Activated CD8-positive, alpha-beta T cell treated with anti-CD3 and anti-CD28 coated beads, Interleukin-2, amount 10 ng/mL, durations not matched to agents 7 days and 5 days (primary cell): ENCODE data around the gene MGLL. TPM values are rescaled to one million over a fixed set of nuclear protein-coding genes. Genes with fewer than 3 reads are reported as not detected.

ENCODE experiments used
- ATAC-seq: fragments of 150-1000 bp; cut with Tn5 transposase; one replicate; pipeline ENCODE4 v1.10.0; 2021; ENCODE audit warnings: moderate library complexity
- CTCF ChIA-PET: fragments of 350-600 bp; sonication (Branson Sonifier 250); formaldehyde crosslinking; loops from one replicate; lab custom pipeline; 2021; ENCODE audit warnings: antibody characterized with exemption; lab: Charles Lee
- POLR2A ChIA-PET: fragments of 350-600 bp; sonication (Branson Sonifier 250); formaldehyde crosslinking; loops from one replicate; lab custom pipeline; 2021; ENCODE audit warnings: antibody characterized with exemption; lab: Charles Lee
- DNase-seq: peaks from one replicate; pipeline ENCODE4 v3.0.0-alpha.2; 2020
- H3K27ac Mint-ChIP-seq: one replicate; pipeline ENCODE4 v1.8.0; 2021; ENCODE audit warnings: mild to moderate bottlenecking, mixed read lengths
- H3K27me3 Mint-ChIP-seq: one replicate; pipeline ENCODE4 v1.8.0; 2021; ENCODE audit warnings: low read depth, mixed read lengths
- H3K36me3 Mint-ChIP-seq: one replicate; pipeline ENCODE4 v1.8.0; 2021; ENCODE audit warnings: low read depth, mixed read lengths
- H3K4me1 Mint-ChIP-seq: one replicate; pipeline ENCODE4 v1.8.0; 2021; ENCODE audit warnings: low read depth, mixed read lengths
- H3K4me3 Mint-ChIP-seq: one replicate; pipeline ENCODE4 v1.8.0; 2021; ENCODE audit warnings: mild to moderate bottlenecking, mixed read lengths
- H3K9me3 Mint-ChIP-seq: one replicate; pipeline ENCODE4 v1.8.0; 2022; ENCODE audit warnings: mixed read lengths; ENCODE audit not compliant: insufficient read depth
- total RNA-seq, 2 experiments: library from RNA; stranded (reverse); gene quantifications; one replicate each; pipeline ENCODE4 v1.2.3, GENCODE V29; 2021

Gene MGLL
- total RNA-seq, 2 experiments from 2014 or later: 1.5 to 2.2 TPM

DNA sequence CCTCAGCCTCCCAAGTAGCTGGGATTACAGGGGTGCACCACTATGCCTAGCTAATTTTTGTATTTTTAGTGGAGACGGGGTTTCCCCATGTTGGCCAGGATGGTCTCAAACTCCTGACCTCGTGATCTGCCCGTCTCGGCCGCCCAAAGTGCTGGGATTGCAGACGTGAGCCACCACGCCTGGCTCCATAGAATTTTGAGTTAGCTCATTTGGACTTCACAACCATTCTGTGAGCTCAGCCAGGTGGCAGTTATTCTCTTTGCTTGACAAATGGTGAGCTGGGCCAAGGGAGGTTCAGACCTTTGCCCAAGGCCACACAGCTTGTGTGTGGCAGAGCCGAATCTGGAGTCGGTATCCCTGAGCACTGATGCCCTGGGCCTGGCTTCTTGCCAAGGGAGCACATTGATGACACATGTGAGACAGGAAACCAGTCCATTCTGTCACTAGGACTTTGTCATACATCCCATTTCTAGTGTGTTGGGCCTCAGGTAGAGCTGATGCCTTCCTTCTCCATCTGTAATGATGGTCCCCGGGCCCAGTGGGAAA lies 175.7 kb downstream of the MGLL start:
- ChIA-PET CTCF (interaction anchor here (1.2 to 2.5 kb wide), 3 partner anchors 10 to 186 kb away, joined by 6 to 8 read pairs (median 7); no protein-coding TSS in a partner anchor), POLR2A (no interaction called here)
- H3K27me3 Mint-ChIP-seq: peaks cover 6% of the 10 kb centered on the region
- no peaks in the 10 kb centered on the region for H3K4me1 Mint-ChIP-seq
- no peaks in the 10 kb centered on the region for H3K9me3 Mint-ChIP-seq
- no peak for ATAC-seq
- H3K27ac Mint-ChIP-seq: no peak overlapping the region
- H3K4me3 Mint-ChIP-seq: no peak overlapping the region
- no peak for DNase-seq
- no peaks in the 10 kb centered on the region for H3K36me3 Mint-ChIP-seq

- Mint-ChIP-seq H3K27ac (no peak overlapping the region), H3K9me3 (no peaks in the 10 kb centered on the region), H3K36me3 (no peaks in the 10 kb centered on the region), H3K4me1 (no peaks in the 10 kb centered on the region), H3K27me3 (peaks cover 6% of the 10 kb centered on the region), H3K4me3 (no peak overlapping the region)
- ChIA-PET POLR2A (no interaction called here), CTCF (no interaction called here)
- ATAC-seq: no peak
- no peak for DNase-seq
Measured at GRCh38 chr3:127645371-127646015, 176.8 kb downstream of the MGLL start.

DNA sequence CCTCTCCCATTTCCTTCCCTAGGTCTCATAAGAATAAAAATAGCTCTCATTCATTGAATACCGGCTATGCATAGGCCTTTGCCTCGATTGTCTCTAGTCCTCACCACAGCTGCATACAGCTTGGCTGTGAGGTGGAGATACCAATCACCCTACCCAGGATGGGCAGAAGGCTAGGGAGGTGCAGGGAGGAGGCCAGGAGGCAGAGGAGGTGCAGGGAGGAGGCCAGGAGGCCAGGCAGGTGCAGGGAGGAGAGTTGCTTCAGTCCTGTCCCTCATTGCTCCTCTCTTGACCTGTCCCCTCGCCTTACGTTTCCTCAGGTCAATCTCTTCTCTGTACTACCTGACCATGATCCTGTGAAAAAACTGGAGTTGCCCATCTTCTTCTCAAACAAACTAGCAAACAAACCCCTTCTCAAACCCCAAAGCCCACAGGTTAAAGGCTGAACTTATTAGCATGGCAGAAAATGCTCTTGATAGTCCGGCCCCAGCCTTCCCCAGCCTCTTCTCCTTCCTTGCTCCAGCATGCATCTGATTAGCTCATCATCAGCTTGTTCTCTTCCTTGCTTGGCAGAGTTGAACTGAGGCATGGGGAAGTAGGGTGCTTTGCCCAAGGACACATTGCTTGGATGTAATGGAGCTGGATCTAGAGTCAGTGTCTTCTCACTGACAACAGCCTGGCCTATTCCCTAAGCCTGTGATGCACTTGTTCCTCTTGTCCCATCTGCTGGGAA lies 177.5 kb downstream of the MGLL start:
- Mint-ChIP-seq H3K27me3 (peaks cover 4% of the 10 kb centered on the region), H3K4me1 (no peaks in the 10 kb centered on the region), H3K9me3 (no peaks in the 10 kb centered on the region), H3K27ac (no peak overlapping the region), H3K4me3 (no peak overlapping the region), H3K36me3 (no peaks in the 10 kb centered on the region)
- ChIA-PET POLR2A (no interaction called here), CTCF (interaction anchor here (1.2 kb wide), 1 partner anchor 70 kb away, joined by 3 read pairs; no protein-coding TSS in a partner anchor)
- DNase-seq (no peak), ATAC-seq (no peak)

DNA sequence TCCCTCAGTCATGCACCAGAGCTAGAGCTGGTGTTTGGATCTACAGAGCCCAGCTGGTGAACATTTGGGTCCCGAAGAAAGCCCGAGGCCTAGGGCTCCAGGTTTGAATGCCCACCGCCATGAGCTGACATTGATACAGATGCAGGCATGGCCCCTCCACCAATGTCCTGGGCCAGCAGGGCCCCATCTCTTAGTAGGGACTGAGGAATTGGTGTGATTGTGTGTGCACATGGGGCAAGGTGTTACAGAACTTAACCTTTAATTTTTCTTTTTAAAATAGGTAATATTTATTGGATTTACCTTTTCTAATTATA lies 182.3 kb downstream of the MGLL start:
- DNase-seq (no peak), ATAC-seq (no peak)
- Mint-ChIP-seq H3K4me1 (peaks cover 30% of the 10 kb centered on the region), H3K9me3 (no peaks in the 10 kb centered on the region), H3K27me3 (peaks cover 7% of the 10 kb centered on the region), H3K27ac (no peak overlapping the region), H3K36me3 (no peaks in the 10 kb centered on the region), H3K4me3 (no peak overlapping the region)
- POLR2A ChIA-PET: interaction anchor here (1.0 kb wide), 1 partner anchor 32 kb away, joined by 4 read pairs; no protein-coding TSS in a partner anchor
- CTCF ChIA-PET: no interaction called here

- no peaks in the 10 kb centered on the region for H3K9me3 Mint-ChIP-seq
- no peaks in the 10 kb centered on the region for H3K36me3 Mint-ChIP-seq
- peaks cover 30% of the 10 kb centered on the region for H3K4me1 Mint-ChIP-seq
- H3K4me3 Mint-ChIP-seq: no peak overlapping the region
- ChIA-PET POLR2A (interaction anchor here (1.0 to 1.1 kb wide), 2 partner anchors 33 to 41 kb away, joined by 3 to 4 read pairs; partner anchors contain the start of gene MCM2), CTCF (interaction anchor here (1.0 to 1.6 kb wide), 2 partner anchors 42 to 65 kb away, joined by 3 to 8 read pairs; no protein-coding TSS in a partner anchor)
- peak overlapping the region; percentile 25 for H3K27ac Mint-ChIP-seq
- DNase-seq (no peak), ATAC-seq (no peak)
- peaks cover 5% of the 10 kb centered on the region for H3K27me3 Mint-ChIP-seq
Measured at GRCh38 chr3:127639173-127640041, 182.9 kb downstream of the MGLL start.

Other genes starting within 250 kb of the MGLL start
- gene TPRA1, start 231.8 kb downstream of the MGLL start, total RNA-seq: 10 to 100 TPM; 27.0 to 27.9 TPM
- gene MCM2, start 224.1 kb downstream of the MGLL start, total RNA-seq: 100 to 1,000 TPM; 185 to 188 TPM
- gene PODXL2, start 193.3 kb downstream of the MGLL start, total RNA-seq: 1 to 10 TPM; 1.3 to 1.7 TPM
- gene ABTB1, start 149.6 kb downstream of the MGLL start, total RNA-seq: 10 to 100 TPM; 15.6 to 16.5 TPM
- not detected for gene KBTBD12, start 92.7 kb upstream of the MGLL start, total RNA-seq
- gene SEC61A1, start 229.9 kb upstream of the MGLL start, total RNA-seq: 100 to 1,000 TPM; 146 to 148 TPM